ELF-1 (cell line): ENCODE measurements around the gene COL21A1.
"Not testable (repeated sequence)": the region's sequence is repeated elsewhere in the genome, so short reads cannot be mapped to it uniquely, and the experiment has no call there.

Source experiments
- DNase-seq: peaks from one replicate; pipeline ENCODE4 v3.0.0-alpha.2; 2016; ENCODE audit warnings: low read depth, low spot score

The COL21A1 gene

DNA sequence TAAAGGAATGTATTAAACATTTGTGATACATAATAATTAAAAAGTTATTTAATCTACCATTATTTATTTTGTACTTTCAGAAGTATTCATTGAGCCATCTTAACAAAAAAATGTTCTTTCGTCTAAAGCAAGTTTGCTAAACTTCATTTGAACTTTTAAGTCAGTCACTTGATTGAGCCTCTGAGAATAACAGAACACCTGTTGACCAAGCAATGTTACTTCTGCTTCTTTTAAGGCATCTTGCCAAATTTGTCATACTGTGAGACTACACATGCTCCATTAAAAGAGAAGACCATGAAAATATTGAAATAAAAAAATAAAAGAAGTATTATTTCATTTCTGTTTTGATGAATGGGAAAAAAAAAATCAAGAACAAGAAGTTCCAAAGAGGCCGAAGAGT is 230.2 kb downstream of the COL21A1 start:
- no peak for DNase-seq

DNA sequence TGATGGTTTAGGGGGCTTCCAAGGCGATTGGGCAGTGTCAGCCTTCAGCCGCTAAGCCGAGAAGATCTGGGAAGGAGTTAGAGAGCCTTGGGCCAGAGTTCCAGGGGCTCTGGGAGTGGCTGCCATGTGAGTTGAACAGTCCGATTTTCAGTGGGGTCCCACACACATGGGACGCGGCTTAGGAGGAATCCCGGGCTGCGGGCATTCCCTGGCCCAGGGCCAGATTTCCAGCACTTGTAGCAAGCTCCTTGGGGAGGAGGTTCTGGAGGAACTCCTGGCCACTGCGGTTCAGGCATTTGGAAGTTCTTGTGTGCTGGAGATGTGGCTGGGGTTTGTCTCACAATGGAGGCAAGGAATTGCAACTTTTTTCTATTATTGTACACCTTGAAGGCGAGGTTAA is 233.3 kb downstream of the COL21A1 start:
- DNase-seq, result not testable (repeated sequence)

DNA sequence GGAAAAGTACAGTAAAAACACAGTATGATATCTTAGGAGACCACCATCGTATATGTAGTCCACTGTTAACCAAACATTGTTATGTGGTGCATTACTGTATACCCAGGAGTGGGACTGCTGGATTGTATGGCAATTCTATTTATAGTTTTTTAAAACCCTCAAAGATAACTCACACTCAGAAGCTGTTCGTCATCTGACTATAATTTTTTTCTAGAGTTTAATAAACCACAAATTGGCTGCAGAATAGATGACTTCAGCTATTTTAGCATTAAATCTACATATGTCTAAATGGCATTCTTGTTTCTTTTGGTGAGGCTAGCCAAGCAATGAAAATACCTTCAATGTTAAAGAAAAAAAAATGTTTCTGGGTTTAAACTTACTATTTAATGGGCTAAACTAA is 237.7 kb downstream of the COL21A1 start:
- DNase-seq, result no peak
